Esophagus mucosa (tissue), 1 donor: ENCODE data around the gene CEP112. TPM values are rescaled to one million over a fixed set of nuclear protein-coding genes. Genes with fewer than 3 reads are reported as not detected.
"Not testable (repeated sequence)": the region's sequence is repeated elsewhere in the genome, so short reads cannot be mapped to it uniquely, and the experiment has no call there.

Experiments used
- ATAC-seq: fragments of 200-7000 bp; cut with Tn5 transposase; one replicate; pipeline ENCODE4 v1.9.1; 2020
- total RNA-seq: library from RNA; stranded (reverse); gene quantifications from one replicate; pipeline ENCODE4 v1.2.4, GENCODE V29; 2023
- donor health status: DM: yes; HTN: yes; CAD: no.

The CEP112 gene
- total RNA-seq, 1 donor from 2014 or later: 3.7 TPM

DNA sequence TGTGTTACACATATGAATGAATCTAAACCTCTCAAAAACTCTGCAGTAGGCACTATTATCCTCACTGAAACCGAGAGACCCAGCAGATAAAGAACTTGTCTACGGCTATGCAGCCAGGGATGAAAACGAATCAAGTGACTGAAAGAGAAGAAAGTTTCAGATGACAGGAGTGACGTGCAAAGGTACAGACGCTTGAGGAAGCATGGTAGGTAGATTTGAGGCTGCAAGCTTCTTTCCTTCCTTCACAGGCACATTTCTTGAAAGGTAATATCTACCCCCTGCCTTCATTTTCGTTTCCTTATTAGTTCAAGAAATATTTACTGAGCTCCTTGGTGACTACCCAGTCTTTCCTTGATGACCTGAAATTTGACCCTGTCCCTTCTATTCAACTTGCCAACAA, 418.9 kb downstream of the CEP112 start:
- ATAC-seq: no peak

DNA sequence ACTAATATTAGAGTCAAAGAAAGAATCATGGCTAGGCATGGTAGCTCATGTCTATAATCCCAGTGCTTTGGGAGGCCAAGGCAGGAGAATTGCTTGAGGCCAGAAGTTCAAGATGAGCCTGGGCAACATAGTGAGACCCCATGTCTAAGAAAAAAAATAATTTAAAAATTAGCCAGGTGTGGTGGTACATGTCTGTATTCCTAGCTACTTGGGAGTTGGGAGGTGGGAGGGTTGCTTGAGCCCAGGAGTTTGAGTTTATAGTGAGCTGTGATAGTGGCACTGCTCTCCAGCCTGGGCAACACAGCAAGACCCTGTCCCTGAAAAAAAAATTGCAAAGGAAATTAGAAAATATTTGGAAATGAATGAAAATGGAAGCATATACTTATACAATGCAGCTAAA, 420.2 kb downstream of the CEP112 start:
- no peak for ATAC-seq

DNA sequence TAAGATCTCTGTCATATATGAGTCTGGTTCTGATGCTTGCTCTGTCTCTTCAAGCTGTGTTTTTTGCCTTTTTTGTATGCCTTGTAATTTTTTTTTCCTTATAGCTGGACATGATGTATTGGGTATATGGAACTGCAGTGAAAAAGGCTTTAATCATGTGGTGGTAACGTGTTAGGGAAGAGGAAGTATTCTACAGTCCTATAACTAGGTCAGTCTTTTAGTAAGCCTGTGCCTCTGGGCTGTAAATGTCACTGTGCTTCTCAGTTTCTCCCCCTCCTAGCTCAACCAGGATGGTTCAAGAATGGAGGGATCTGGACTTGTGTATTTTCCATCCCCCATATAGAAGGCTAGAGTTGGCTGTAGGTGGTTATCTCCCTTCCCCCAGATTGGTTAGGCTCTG, 428.1 kb downstream of the CEP112 start:
- no peak for ATAC-seq

DNA sequence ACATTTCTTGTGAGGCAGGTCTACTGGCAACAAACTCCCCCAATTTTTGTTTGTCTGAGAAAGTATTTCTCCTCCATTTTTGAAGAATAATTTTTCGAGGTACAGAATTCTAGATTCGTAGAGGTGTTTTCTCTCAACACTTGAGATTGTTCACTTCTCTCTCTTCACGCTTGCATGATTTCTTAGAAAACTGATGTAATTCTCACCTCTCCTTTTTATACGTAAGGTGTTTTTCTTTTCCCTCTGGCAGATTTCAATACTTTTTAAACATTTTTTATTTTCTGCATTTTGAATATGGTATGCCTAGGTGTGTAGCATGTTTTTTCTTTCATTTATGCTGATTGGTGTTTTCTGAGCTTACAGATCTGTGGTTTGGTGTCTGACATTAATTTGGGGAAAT, 429.0 kb downstream of the CEP112 start:
- no peak for ATAC-seq

DNA sequence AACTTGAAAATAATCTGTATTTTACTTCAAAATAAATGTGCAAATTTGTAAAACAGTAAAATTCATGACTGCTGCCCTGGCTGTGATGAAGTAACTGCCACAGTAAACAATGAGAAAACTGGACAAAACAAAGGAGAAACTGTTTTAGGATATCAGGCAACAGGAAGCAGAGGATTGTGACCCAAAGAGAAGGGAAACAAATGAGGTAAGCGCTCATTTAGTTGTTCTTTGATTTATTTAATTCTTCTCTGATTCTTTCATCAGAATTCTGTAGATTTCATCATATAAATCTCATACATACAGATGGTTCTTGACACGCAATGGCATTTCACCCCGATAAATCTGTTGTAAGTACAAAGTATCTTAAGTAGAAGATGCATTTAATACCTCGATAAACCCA, 432.4 kb downstream of the CEP112 start:
- no peak for ATAC-seq

DNA sequence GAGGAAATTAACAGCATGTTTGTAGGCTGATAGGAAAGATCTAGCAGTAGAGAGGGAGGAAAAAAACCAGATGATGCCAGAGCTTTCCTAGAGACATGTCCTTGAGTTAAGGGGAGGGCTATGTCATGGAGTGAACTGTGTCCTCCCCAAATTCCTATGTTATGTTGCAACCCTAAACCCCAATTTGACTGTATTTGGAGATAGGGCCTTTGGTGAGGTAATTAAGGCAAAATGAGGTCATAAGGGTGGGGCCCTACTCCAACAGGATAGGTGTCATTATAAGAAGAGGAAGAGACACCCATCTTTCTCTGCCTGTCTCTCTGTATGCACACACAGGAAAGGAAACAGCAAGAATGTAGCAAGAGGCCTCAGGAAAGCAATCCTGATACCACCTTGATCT, 435.2 kb downstream of the CEP112 start:
- no peak for ATAC-seq

DNA sequence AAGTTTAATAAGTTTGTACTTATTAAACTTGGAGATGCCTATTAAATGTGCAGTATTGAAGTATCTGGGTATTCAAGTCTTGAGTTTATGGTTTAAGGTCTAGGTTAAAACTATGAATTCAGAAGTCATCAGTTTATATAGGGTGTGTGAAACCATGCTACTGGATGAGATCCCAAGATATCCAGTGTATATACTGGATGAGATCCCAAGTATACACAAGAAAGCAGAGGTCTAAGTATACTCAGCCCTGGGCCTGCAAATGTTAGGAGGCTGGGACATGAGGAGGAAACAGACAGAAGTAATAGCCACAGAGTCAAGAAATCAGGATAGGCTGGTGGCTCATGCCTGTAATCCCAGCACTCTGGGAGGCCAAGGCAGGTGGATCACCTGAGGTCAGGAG, 436.1 kb downstream of the CEP112 start:
- ATAC-seq: no peak

DNA sequence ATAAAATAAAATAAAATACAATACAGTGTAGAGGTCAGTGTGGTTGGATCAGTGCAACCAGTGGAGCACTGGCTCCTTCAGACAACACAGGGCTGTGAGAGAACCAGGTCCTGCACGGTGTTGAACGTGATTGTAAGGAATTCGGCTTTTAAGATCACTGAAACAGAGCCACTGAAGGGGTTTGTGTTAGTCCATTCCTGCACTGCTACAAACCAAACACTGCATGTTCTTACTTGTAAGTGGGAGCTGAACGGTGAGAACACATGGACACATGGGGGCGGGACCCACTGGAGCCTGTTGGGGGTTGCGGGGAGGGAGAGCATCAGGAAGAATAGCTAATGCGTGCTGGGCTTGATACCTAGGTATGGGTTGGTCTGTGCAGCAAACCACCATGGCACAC, 437.3 kb downstream of the CEP112 start:
- no peak for ATAC-seq

DNA sequence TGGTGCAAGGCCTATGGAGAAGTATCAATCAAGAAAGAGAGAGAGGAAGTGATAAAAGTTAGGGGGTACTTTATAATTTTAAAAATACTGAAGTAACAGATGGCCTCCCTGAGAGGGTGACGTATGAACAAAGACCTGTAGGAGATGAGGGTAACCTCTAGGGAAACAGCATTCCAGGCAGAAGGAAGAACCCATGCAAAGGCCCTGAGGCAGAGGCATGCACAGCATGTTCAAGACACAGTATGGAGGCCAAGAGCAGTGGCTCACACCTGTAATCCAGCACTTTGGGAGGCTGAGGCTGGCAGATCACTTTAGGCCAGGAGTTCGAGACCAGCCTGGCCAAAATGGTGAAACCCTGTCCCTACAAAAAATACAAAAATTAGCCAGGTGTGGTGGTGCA, 437.9 kb downstream of the CEP112 start:
- no peak for ATAC-seq

DNA sequence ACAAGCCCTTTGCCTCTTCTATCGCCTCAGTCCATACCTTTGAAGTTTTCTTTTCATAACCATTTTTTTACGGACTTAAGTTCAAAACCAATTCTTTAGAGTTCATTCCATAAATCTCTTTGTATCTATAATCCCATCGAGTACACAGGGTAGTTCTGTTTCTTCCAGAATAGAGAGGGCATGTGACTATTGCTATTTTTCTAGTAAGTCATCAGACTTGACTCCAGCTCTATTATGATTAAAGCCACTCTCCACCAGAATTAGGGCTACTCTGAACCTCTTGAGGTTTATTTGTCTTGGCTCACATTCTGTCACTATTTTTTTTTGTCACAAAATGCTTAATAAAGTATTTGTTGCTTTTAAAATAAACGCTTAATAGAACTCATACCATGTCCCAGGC, 438.6 kb downstream of the CEP112 start:
- ATAC-seq: no peak

DNA sequence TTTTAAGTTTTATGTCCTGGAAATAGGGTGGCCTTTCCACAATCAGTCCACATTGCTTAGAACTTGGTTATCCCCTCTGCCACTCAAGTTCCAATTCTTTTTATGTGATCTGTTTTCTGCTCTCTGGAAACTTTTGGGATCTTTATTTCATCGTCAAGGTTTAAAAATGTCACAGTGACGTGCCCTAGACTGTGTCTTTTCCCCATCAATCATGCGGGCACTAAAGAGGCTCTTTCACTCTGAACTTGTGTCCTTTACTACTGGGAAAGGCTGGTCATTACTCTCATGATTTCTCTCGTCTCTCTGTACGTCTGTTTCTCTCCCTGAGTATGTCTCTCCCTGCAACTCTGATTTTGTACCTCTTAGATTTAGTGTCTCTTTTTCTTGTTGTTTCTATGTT, 440.7 kb downstream of the CEP112 start:
- no peak for ATAC-seq

DNA sequence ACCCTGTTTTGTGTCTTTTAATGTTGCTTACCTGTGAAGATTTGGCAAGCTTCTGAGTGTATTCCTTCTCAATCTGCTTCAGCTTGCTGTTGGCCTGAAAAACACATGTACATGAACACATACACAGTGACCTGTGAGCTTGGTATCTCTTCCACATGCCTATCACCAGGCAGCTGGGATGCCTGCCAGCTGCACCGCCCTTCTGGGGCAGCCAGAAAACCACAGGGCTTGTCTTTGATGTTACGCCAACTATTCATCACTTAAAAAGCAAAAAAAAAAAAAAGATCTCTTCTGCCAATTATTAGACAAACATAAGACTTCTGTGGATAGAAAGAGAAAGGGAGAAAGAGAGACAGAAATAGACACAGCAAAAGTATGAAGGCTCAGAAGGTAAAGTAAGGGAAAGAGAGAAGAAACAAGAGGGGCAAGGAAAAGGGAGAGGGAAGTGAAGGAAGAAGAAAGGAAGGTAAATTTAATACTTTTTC, 441.3 kb downstream of the CEP112 start:
- ATAC-seq: peak; percentile 87

DNA sequence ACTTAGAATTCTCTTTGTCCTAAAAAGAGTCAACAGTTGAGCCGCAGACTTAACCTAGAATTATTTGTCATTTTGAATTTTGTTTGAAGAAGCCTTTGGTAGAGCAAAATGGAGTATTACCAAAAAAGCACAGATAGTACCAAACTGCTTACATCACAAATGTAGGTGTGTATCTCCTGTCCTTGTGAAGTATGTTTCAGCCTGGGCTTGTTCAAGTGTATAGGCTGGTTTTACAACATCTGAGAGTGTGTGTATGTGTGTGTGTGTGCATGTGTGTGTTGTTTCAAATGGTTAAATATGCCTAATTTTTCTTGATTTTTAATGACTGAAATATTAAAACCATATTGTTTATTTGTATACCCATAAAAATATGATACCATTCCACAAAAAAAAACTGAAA, 441.8 kb downstream of the CEP112 start:
- ATAC-seq: peak; percentile 83

DNA sequence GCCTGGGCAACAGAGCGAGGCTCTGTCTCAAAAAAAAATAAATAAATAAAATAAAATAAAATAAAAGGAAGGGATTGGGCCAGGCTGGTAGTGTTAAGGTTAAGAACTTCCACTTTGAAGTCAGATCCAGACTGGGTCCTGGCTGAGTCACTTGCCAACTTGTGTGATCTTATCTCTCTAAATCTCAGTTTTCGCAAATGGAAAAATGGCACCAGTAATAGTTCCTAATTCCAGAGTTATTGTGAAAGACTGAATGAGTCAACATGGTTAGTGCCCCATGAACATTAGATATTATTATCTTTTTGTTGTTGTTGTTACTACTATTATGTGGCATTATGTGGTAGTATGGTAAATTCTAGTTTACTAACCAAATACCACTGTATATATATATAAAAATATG, 442.5 kb downstream of the CEP112 start:
- peak; percentile 30 for ATAC-seq

DNA sequence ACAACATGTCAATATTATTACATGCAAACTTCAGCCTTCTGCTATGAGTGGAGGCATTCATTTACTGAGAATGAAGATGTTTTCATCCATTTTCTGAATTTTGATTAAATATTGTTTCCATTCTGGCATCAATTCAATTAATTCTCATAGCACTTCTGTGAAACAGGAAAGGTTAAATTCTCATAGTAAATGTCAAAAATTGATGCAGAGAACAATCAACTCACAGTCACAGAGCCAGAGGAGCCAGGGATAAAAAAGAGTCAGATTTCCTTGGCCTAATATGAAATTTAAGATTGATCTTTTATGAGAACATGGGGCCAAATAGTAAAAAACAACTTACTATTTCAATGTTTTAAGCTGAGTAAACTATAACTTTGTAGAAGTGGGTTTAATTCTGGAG, 446.7 kb downstream of the CEP112 start:
- ATAC-seq: no peak

DNA sequence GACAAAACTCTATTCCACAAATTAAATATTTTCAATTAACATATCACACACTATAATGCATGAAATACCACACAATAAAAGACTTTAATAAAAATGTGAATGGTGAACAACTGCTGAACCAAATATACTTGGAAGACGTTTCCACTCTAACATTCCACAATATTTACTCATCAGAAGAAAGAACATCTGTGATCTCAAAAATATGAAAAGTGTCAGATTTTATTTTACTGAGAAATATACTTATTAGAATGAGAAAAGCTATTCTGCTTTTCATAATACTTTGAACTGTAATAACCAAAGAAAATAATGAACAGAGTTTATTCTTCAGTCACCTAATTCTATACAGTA, 448.7 kb downstream of the CEP112 start:
- ATAC-seq: no peak

DNA sequence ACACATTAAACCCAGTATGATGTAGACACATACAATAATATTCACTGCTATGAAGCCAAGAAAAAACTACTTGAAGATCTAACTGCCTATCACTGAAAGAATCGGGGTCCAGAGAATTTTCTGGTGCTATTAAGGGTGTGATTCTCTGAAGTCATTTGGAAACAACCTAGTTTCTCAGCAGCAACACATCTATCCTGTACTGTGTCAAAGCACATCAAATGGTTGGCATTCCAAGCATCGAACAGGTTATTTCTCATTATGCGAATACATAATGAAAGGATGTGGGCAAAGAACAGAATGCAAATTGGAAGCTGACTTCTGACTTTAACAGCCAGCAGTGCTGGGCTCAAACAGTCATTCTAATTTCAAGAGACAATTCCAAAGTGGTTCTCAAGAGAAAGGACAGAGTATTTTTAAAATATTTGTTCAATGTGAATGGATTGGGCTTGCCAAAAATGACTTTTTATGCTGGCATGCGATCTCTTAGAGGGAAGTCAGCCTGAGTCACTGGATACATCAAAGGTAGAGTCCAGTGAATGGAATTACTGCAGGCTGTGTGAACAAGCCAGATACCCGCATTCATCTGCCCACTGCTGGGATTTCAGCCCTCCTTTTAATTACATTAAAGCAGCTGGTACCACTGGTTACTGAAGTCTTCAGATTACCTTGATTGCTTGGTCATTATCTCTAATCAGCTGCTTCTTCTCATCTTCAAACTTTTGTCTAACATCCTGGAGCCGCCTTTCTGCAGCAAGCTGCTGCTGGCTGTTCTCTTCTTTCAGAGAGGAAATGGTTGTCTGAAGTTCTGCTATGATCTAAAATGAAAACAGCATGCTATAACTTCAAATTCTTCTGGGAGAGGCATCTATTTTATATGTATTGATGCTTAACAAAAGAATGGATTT, 449.3 kb downstream of the CEP112 start:
- no peak for ATAC-seq

DNA sequence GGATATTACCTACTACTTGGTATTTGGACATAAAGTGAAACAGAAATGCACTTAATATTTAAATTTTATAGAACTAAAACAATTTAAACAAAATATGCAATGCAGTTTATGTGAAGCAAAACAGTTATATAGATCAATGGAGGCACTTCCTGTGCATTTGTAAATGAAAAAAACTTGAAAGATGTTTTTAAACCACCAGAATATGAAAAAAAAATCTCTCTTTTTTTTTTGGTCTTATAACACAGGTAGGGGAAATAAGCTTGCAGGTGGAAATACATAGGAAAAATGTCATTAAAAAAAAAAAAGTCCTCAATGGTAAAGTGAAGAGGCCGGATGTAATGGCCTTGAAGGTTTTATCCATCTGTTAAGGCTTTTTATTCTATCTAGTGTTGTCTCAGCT, 450.2 kb downstream of the CEP112 start:
- no peak for ATAC-seq

DNA sequence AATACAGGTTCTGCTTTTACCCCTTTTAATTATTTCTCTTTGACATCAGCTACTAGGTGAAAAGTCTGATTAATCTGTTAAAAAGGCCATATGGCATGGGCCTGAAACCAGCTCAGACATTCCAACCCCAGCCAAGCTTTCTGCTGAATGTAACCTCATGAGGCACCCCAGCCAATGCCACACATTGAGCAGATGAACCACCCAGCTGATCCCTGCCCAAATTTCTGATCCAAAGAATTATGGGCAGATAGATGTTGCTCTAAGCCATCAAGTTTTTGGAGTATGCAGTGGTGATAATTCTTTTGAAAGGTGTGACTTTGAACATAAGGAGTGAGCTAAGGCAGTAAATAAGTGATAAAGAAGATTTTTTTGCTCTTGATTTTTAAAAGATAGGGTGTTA, 452.9 kb downstream of the CEP112 start:
- ATAC-seq: no peak

DNA sequence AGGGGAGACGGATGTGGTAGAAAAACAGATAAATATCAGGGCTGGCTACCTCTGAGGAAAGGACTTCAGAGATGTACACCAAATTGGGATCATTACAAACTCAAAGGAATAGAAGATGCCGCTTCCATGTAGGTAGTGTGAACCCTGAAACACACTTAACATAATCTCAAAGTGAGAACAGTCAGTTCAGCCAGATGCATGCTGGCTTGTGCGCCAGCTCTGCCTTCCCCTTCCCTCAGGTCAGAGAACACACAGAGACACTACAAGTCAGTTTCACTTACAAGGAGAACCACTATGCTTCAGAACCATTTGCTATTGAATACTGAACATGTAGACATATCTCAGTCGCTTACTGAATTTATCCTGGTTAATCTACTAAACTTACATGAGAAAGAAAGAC, 454.5 kb downstream of the CEP112 start:
- ATAC-seq: no peak

DNA sequence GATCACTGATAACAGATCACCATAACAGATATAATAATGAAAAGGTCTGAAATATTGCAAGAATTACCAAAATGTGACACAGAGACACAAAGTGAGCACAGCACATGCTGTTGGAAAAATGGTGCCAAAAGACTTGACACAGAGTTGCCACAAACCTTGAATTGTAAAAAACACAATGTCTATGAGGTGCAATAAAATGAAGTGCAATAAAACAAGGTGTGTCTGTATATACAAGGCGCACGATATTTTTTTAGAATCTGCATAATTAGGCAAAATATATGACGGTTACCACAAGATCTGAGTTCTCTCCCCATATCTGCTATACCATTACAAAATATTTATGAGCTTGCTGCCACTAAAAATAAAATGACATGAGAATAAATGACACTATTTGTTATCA, 458.6 kb downstream of the CEP112 start:
- ATAC-seq: no peak

DNA sequence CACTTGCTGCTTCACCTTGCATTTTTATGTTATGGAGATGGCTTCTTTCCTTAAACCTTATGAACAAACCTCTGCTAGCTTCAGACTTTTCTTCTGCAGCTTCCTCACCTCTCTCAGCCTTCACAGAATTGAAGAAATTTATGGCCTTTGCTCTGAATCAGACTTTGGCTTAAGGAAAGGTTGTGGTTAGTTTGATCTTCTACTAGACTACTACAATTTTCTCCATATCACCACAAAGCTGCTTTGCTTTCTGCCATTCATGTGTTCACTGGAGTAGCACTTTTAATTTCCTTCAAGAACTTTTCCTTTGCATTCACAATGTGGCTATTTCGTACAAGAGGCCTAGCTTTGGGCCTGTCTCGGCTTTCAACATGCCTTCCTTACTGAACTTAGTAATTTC, 459.3 kb downstream of the CEP112 start:
- not testable (repeated sequence) for ATAC-seq

DNA sequence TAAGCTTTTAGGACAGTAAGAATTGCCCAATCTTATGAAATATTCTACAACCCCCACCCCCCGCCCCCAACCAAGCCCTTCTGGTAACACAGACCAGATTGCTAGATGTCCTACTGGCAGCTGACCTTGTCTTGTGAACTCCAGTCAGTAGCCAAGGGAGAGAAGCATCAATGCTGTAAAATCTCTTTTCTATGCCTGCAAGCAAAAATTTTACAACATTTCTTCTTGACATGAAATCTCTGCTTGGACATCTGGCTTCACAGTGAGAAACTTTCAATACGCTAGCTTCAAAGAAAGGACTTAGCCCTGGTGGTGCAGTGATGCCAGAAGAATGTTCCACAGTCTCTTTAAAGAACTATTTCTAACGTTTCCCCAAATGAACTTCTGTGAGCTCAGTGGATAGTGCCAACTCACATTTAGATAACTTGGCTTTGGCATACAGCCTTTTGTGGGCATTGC, 461.2 kb downstream of the CEP112 start:
- ATAC-seq: no peak

DNA sequence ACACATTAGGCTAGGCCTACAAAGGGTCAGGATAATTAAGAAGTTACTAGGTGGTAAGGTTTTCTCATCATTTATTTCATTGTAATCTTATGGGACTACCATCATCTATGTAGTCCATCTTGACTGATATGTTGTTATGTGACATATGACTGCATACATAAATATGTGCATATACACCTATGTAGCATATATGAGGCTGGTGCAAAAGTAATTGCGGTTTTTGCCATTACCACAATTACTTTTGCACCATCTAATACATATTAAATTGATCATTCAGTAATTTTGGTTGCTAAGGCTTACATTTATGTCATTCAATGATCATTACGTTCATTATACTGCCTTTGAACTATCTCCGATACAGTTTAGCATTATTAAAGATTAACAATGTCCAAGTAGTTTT, 462.7 kb downstream of the CEP112 start:
- ATAC-seq: no peak

DNA sequence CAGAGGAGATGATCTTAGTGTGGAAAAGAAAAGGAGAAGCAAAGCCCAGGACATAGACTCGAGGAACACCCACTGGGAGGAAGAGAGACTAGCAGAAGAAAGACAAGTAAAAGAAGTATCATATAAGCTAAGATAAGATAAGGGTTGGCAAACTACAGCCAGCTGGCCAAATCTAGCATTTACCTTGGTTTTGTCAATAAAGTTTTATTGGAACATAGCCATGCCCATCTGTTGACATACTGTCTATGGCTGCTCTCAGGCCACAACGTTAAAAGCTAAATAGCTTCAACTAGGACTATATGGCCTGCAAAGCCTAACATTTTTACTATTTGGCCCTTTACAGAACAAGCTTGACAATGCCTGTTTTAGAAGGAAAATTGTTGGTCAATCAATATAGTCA, 464.1 kb downstream of the CEP112 start:
- no peak for ATAC-seq
